Measurements from ENCODE around the gene ARID1A.

Gene ARID1A

GRCh38 chr1:26694638-26695355 lies 1.0 kb upstream of the ARID1A start:
- TF ChIP-seq CTCF (conservative IDR thresholded peaks at IDR 0.05): no peak
- peak overlapping the region; percentile 98 for H3K27ac ChIP-seq

- no peak for TF ChIP-seq CTCF (conservative IDR thresholded peaks at IDR 0.05)
- H3K27ac ChIP-seq: peak overlapping the region; percentile 98
Measured at GRCh38 chr1:26696119-26696653, 371 bp downstream of the ARID1A start.

GRCh38 chr1:26696654-26697430 lies 1.0 kb downstream of the ARID1A start:
- H3K27ac ChIP-seq: peak overlapping the region; percentile 98
- no peak for TF ChIP-seq CTCF (conservative IDR thresholded peaks at IDR 0.05)

GRCh38 chr1:26697431-26697977 lies 1.7 kb downstream of the ARID1A start:
- no peak for TF ChIP-seq CTCF (conservative IDR thresholded peaks at IDR 0.05)
- peak overlapping the region; percentile 98 for H3K27ac ChIP-seq

- H3K27ac ChIP-seq: peak overlapping the region; percentile 98
- no peak for TF ChIP-seq CTCF (conservative IDR thresholded peaks at IDR 0.05)
Measured at GRCh38 chr1:26697978-26698849, 2.4 kb downstream of the ARID1A start.

- H3K27ac ChIP-seq: peak overlapping the region; percentile 98; the same call in 1 of the 2 replicates
- TF ChIP-seq CTCF (conservative IDR thresholded peaks at IDR 0.05): no peak
Measured at GRCh38 chr1:26700711-26701110, 4.9 kb downstream of the ARID1A start.
